ENCODE measurements around the gene OR8G5. TPM values are rescaled to one million over a fixed set of nuclear protein-coding genes. Genes with fewer than 3 reads are reported as not detected.

The OR8G5 gene
- total RNA-seq, 1 experiment from 2014 or later = not detected

- no peak for TF ChIP-seq CTCF (conservative IDR thresholded peaks at IDR 0.05; ENCODE audit: low read depth, low read length)
- TF ChIP-seq EZH2 (IDR thresholded peaks at IDR 0.05; ENCODE audit: borderline replicate concordance, low read depth, low read length, poor library complexity, severe bottlenecking) = no peak
- BruUV-seq (replicated peaks) = no TSS peak
- Histone ChIP-seq H3K36me3 (ENCODE audit: insufficient read depth, low read length, poor library complexity, severe bottlenecking) (no peaks in the 10 kb centered on the region), H3K4me3 (ENCODE audit: low read depth, low read length, poor library complexity, severe bottlenecking) (no peak overlapping the region), H3K9me3 (ENCODE audit: low read depth, low read length, poor library complexity, severe bottlenecking) (no peaks in the 10 kb centered on the region), H3K4me1 (ENCODE audit: insufficient read depth, low read length, poor library complexity, severe bottlenecking) (no peaks in the 10 kb centered on the region), H3K27ac (ENCODE audit: low read depth, low read length, poor library complexity, severe bottlenecking) (no peak overlapping the region), H3K27me3 (replicated peaks; ENCODE audit: insufficient read depth, low read depth, low read length, poor library complexity) (no peaks in the 10 kb centered on the region)
- CTCF ChIA-PET = no interaction called here
- intact Hi-C loops (cut with micrococcal nuclease; ENCODE audit: unreplicated experiment) = no loop called here
- no peak for DNase-seq (ENCODE audit: low spot score)
- POLR2A ChIA-PET (ENCODE audit: low non-redundant PET) = interaction anchor here (0.6 kb wide), 1 partner anchor 1469 kb away, joined by 3 read pairs; no protein-coding TSS in a partner anchor
These were observed 38.5 kb downstream of the OR8G5 start for GRCh38 chr11:124294687-124295086.

- no peak overlapping the region for H3K27ac ChIP-seq (ENCODE audit: low read depth, low read length, poor library complexity, severe bottlenecking)
- H3K9me3 ChIP-seq (ENCODE audit: low read depth, low read length, poor library complexity, severe bottlenecking) = peaks cover 4% of the 10 kb centered on the region
- H3K4me1 ChIP-seq (ENCODE audit: insufficient read depth, low read length, poor library complexity, severe bottlenecking) = no peaks in the 10 kb centered on the region
- intact Hi-C loops (cut with micrococcal nuclease; ENCODE audit: unreplicated experiment) = no loop called here
- no peaks in the 10 kb centered on the region for H3K36me3 ChIP-seq (ENCODE audit: insufficient read depth, low read length, poor library complexity, severe bottlenecking)
- DNase-seq (ENCODE audit: low spot score) = no peak
- H3K4me3 ChIP-seq (ENCODE audit: low read depth, low read length, poor library complexity, severe bottlenecking) = no peak overlapping the region
- TF ChIP-seq CTCF (conservative IDR thresholded peaks at IDR 0.05; ENCODE audit: low read depth, low read length) (no peak), EZH2 (IDR thresholded peaks at IDR 0.05; ENCODE audit: borderline replicate concordance, low read depth, low read length, poor library complexity, severe bottlenecking) (no peak)
- POLR2A ChIA-PET (ENCODE audit: low non-redundant PET) = interaction anchor here (0.7 kb wide), 1 partner anchor 99 kb away, joined by 3 read pairs; no protein-coding TSS in a partner anchor
- H3K27me3 ChIP-seq (replicated peaks; ENCODE audit: insufficient read depth, low read depth, low read length, poor library complexity) = no peaks in the 10 kb centered on the region
- CTCF ChIA-PET = no interaction called here
- BruUV-seq (replicated peaks) = no TSS peak
These were observed 39.8 kb downstream of the OR8G5 start for GRCh38 chr11:124296016-124296415.

- TF ChIP-seq EZH2 (IDR thresholded peaks at IDR 0.05; ENCODE audit: borderline replicate concordance, low read depth, low read length, poor library complexity, severe bottlenecking) (no peak), CTCF (conservative IDR thresholded peaks at IDR 0.05; ENCODE audit: low read depth, low read length) (no peak)
- no TSS peak for BruUV-seq (replicated peaks)
- intact Hi-C loops (cut with micrococcal nuclease; ENCODE audit: unreplicated experiment) = no loop called here
- H3K4me3 ChIP-seq (ENCODE audit: low read depth, low read length, poor library complexity, severe bottlenecking) = no peak overlapping the region
- CTCF ChIA-PET = no interaction called here
- POLR2A ChIA-PET (ENCODE audit: low non-redundant PET) = no interaction called here
- peaks cover 10% of the 10 kb centered on the region for H3K4me1 ChIP-seq (ENCODE audit: insufficient read depth, low read length, poor library complexity, severe bottlenecking)
- no peak for DNase-seq (ENCODE audit: low spot score)
- H3K9me3 ChIP-seq (ENCODE audit: low read depth, low read length, poor library complexity, severe bottlenecking) = peaks cover 4% of the 10 kb centered on the region
- H3K27ac ChIP-seq (ENCODE audit: low read depth, low read length, poor library complexity, severe bottlenecking) = no peak overlapping the region
- H3K36me3 ChIP-seq (ENCODE audit: insufficient read depth, low read length, poor library complexity, severe bottlenecking) = no peaks in the 10 kb centered on the region
- no peaks in the 10 kb centered on the region for H3K27me3 ChIP-seq (replicated peaks; ENCODE audit: insufficient read depth, low read depth, low read length, poor library complexity)
These were observed 41.7 kb downstream of the OR8G5 start for GRCh38 chr11:124297921-124298320.

Data from A673 (cell line).